ENCODE measurements around the gene LRRC10B. TPM values are rescaled to one million over a fixed set of nuclear protein-coding genes. Genes with fewer than 3 reads are reported as not detected.
"Not testable (repeated sequence)": the region's sequence is repeated elsewhere in the genome, so short reads cannot be mapped to it uniquely, and the experiment has no call there.

Gene LRRC10B
- total RNA-seq (0.20 and 0.43 TPM in 2 replicates), polyA plus RNA-seq (0.68 TPM in 1 of 2 replicates, not detected in the other)

GRCh38 chr11:61507962-61508861 is at the start of gene LRRC10B:
TSS of gene LRRC10B (plus strand) at chr11:61508749. CDS start at chr11:61508999, 250 bp downstream.
- H3K9me2 ChIP-seq (replicated peaks; ENCODE audit: insufficient read depth): no peaks in the 10 kb centered on the region
- H3K4me2 ChIP-seq: peak within 1 kb of the TSS; percentile 92
- H3K4me3 ChIP-seq: no peak within 1 kb of the TSS
- H2AFZ ChIP-seq: peak within 1 kb of the TSS; percentile 47
- peaks cover 19% of the 10 kb centered on the region for H3K27me3 ChIP-seq
- H3K9me3 ChIP-seq (ENCODE audit: low read depth): no peaks in the 10 kb centered on the region
- no peaks in the 10 kb centered on the region for H4K20me1 ChIP-seq (ENCODE audit: insufficient read depth, poor library complexity, severe bottlenecking)
- H3K27ac ChIP-seq: no peak within 1 kb of the TSS
- peak; percentile 79 for DNase-seq (ENCODE audit: low spot score)
- no peaks in the 10 kb centered on the region for H3K79me2 ChIP-seq
- no peaks in the 10 kb centered on the region for H3K36me3 ChIP-seq (replicated peaks; ENCODE audit: insufficient read depth, low read depth)
- H3K4me1 ChIP-seq (ENCODE audit: insufficient read depth): peaks cover 26% of the 10 kb centered on the region
- 3% methylated on average over 37 of the region's 74 CpGs for WGBS (ENCODE audit: low lambda C conversion rate, missing lambda C conversion rate)
- TF ChIP-seq CTCF (IDR thresholded peaks at IDR 0.05; ENCODE audit: poor library complexity): no peak
- TF ChIP-seq EZH2phosphoT487 (IDR thresholded peaks at IDR 0.05; ENCODE audit: low read depth, severe bottlenecking, unreplicated experiment): no peak
- TF ChIP-seq EZH2 (IDR thresholded peaks at IDR 0.05; ENCODE audit: borderline replicate concordance): no peak

DNA sequence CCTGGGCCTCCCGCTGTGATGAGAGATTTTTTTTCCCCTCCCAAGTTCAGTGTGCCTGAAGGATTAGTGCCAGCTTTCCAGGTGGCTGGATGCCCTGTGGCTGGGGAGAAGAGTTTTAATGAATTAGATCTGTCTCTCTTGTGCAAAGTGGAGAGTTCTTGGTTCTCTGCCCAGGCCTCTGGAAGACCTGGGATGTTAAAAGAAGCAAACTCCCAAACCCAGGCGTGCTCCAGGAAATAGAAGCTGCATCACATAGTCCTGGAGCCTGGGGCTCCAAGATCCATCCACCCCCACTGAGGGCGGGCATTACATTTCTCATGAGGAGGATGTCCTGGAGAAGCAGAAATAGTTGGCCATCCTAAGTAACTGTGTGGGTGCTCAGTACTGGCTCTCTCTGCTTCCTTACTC is 48.1 kb upstream of the LRRC10B start:
- H3K27me3 ChIP-seq: no peaks in the 10 kb centered on the region
- H4K20me1 ChIP-seq (ENCODE audit: insufficient read depth, poor library complexity, severe bottlenecking): no peaks in the 10 kb centered on the region
- no peak for DNase-seq (ENCODE audit: low spot score)
- no peak overlapping the region for H3K27ac ChIP-seq
- 87% methylated on average over 3 of the region's 3 CpGs for WGBS (ENCODE audit: low lambda C conversion rate, missing lambda C conversion rate)
- no peak overlapping the region for H3K4me3 ChIP-seq
- H3K4me2 ChIP-seq: no peak overlapping the region
- H3K4me1 ChIP-seq (ENCODE audit: insufficient read depth): no peaks in the 10 kb centered on the region
- no peaks in the 10 kb centered on the region for H3K79me2 ChIP-seq
- no peaks in the 10 kb centered on the region for H3K36me3 ChIP-seq (replicated peaks; ENCODE audit: insufficient read depth, low read depth)
- no peaks in the 10 kb centered on the region for H3K9me2 ChIP-seq (replicated peaks; ENCODE audit: insufficient read depth)
- TF ChIP-seq EZH2phosphoT487 (IDR thresholded peaks at IDR 0.05; ENCODE audit: low read depth, severe bottlenecking, unreplicated experiment) (no peak), EZH2 (IDR thresholded peaks at IDR 0.05; ENCODE audit: borderline replicate concordance) (no peak), CTCF (IDR thresholded peaks at IDR 0.05; ENCODE audit: poor library complexity) (no peak)
- H2AFZ ChIP-seq: no peak overlapping the region
- H3K9me3 ChIP-seq (ENCODE audit: low read depth): no peaks in the 10 kb centered on the region

GRCh38 chr11:61460986-61461385 is 47.6 kb upstream of the LRRC10B start:
- Histone ChIP-seq H4K20me1 (ENCODE audit: insufficient read depth, poor library complexity, severe bottlenecking) (no peaks in the 10 kb centered on the region), H3K27ac (no peak overlapping the region), H3K9me2 (replicated peaks; ENCODE audit: insufficient read depth) (no peaks in the 10 kb centered on the region), H3K4me3 (no peak overlapping the region), H2AFZ (no peak overlapping the region), H3K9me3 (ENCODE audit: low read depth) (no peaks in the 10 kb centered on the region), H3K36me3 (replicated peaks; ENCODE audit: insufficient read depth, low read depth) (no peaks in the 10 kb centered on the region), H3K4me2 (no peak overlapping the region), H3K27me3 (no peaks in the 10 kb centered on the region), H3K4me1 (ENCODE audit: insufficient read depth) (no peaks in the 10 kb centered on the region), H3K79me2 (no peaks in the 10 kb centered on the region)
- DNase-seq (ENCODE audit: low spot score): no peak
- 88% methylated on average over 5 of the region's 5 CpGs for WGBS (ENCODE audit: low lambda C conversion rate, missing lambda C conversion rate)
- no peak for TF ChIP-seq EZH2 (IDR thresholded peaks at IDR 0.05; ENCODE audit: borderline replicate concordance)
- no peak for TF ChIP-seq EZH2phosphoT487 (IDR thresholded peaks at IDR 0.05; ENCODE audit: low read depth, severe bottlenecking, unreplicated experiment)
- no peak for TF ChIP-seq CTCF (IDR thresholded peaks at IDR 0.05; ENCODE audit: poor library complexity)

- not testable (repeated sequence) for H3K27me3 ChIP-seq; H3K79me2 ChIP-seq; H3K4me3 ChIP-seq; H2AFZ ChIP-seq; DNase-seq (ENCODE audit: low spot score); H3K4me1 ChIP-seq (ENCODE audit: insufficient read depth); H3K9me2 ChIP-seq (replicated peaks; ENCODE audit: insufficient read depth); H3K4me2 ChIP-seq; H3K27ac ChIP-seq; H3K9me3 ChIP-seq (ENCODE audit: low read depth); H3K36me3 ChIP-seq (replicated peaks; ENCODE audit: insufficient read depth, low read depth); H4K20me1 ChIP-seq (ENCODE audit: insufficient read depth, poor library complexity, severe bottlenecking)
- 91% methylated on average over 6 of the region's 6 CpGs for WGBS (ENCODE audit: low lambda C conversion rate, missing lambda C conversion rate)
These were observed 40.9 kb upstream of the LRRC10B start for GRCh38 chr11:61467602-61468001.
